AG10803 (cell line): ENCODE results near the gene CADM3.

Experiments
- DNase-seq: peaks from one replicate; pipeline ENCODE4 v3.0.0; 2010; ENCODE audit warnings: low read depth
- H3K4me3 ChIP-seq: 2 replicates; pipeline ENCODE4 v1.5.1; 2011; ENCODE audit warnings: mild to moderate bottlenecking, low read length, control low read depth
- TF ChIP-seq, protein P1 (sequence below): conservative IDR thresholded peaks from 2 replicates; pipeline ENCODE4 v1.5.1; 2011; ENCODE audit warnings: mild to moderate bottlenecking, low read length, control low read depth, inconsistent platforms

CADM3 gene

DNA sequence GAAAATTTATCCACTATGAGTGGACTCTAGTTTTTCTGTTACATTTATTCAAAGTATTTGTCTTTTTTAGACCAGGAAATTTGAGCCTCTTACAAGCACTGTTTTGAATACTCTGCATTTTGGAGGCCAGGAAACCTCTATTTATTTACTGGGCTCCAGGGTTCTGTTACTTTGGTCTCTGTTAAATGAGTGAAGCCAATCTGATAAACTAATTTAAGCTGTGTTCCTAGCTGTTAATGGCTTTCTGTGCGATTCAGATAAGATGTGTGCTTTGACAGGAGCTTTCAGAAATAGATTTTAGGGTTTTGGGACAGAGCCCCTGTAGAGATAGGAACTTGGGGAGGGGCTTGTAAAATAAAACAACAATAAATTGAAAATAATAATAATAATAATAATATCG, 57.1 kb downstream of the CADM3 start:
- no peak for DNase-seq
- no peak overlapping the region for H3K4me3 ChIP-seq
- TF ChIP-seq, protein P1, sequence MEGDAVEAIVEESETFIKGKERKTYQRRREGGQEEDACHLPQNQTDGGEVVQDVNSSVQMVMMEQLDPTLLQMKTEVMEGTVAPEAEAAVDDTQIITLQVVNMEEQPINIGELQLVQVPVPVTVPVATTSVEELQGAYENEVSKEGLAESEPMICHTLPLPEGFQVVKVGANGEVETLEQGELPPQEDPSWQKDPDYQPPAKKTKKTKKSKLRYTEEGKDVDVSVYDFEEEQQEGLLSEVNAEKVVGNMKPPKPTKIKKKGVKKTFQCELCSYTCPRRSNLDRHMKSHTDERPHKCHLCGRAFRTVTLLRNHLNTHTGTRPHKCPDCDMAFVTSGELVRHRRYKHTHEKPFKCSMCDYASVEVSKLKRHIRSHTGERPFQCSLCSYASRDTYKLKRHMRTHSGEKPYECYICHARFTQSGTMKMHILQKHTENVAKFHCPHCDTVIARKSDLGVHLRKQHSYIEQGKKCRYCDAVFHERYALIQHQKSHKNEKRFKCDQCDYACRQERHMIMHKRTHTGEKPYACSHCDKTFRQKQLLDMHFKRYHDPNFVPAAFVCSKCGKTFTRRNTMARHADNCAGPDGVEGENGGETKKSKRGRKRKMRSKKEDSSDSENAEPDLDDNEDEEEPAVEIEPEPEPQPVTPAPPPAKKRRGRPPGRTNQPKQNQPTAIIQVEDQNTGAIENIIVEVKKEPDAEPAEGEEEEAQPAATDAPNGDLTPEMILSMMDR: no peak

DNA sequence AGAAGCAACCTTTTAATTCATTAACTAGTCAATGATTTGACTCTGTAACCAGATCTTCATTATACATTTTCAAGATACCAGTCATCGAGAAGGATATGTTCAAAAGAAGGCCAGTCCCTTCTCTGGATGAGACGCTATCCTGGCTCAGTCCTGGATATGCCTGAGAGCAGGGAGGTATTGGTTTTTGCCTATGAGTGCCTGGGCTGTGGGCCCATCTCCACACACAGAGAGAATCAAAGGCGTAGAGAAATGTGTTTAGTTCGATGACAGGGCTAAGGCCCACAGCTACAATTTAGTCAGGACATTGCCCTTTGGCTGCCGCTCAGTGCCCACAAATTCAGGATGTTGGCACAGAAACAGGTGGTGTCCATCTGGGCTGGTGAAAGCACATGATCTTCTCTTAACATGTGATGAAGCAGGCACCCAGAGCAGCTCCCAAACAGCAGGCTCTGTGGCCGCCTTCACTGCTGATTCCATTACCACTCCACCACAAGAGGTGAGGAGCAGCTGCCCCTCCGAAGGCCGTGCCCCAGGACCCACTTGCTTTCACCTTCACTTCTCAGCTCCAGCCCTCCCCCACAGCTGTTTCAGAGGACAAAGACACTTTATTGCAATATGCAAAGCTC, 58.0 kb downstream of the CADM3 start:
- TF ChIP-seq, protein P1: no peak
- DNase-seq: peak; percentile 15
- H3K4me3 ChIP-seq: no peak overlapping the region

DNA sequence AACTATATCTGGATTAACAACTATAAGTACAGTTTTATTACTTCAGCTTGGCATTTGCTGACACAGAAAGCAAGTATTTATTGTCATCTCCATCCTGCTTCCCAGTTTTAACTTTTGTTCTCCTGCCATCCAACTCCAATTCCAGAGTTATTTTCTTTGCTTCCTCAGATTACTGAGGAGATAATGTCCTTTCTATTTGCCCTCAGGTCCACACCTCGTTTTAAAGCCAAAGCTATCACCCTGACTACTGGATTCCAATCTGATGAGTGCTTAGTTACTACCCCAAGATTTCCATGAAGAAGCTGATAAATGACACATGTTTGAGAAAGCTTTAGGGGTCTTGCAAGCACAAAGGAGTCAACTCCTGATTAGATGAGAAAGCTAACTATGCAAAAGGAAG, 58.5 kb downstream of the CADM3 start:
- H3K4me3 ChIP-seq: no peak overlapping the region
- DNase-seq: no peak
- TF ChIP-seq, protein P1: no peak

DNA sequence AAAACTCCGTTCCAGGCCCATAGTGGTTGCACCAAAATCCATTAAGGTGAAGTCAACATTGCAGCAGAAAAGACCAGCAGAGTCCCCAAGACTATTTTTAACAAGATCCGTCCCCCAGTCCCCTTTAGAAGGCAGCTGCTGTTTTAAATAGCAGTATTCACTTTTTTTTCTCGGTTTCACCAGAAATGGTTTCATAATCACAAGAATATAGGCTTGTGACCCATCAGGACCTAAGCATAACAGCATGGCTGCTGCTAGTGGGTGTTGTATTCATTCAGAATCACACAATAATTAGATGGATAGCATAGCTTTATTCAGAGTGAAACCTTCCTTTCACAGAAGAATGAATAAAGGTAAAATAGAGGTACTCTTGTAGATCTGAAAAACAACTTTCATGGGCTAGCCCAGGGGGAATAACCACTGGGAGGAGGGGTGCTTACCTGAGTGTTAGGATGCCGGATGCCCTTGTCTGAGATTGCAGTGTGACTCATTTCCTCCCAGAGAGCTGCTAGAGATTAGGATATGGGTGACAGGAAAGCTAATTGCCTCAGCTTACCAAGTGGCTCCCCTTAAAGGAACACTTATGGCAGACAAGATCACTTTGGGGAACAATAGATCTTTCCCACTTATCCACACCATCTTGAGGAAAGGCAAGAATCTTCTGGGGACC, 68.3 kb downstream of the CADM3 start:
- DNase-seq: no peak
- H3K4me3 ChIP-seq: no peak overlapping the region
- TF ChIP-seq, protein P1: no peak

DNA sequence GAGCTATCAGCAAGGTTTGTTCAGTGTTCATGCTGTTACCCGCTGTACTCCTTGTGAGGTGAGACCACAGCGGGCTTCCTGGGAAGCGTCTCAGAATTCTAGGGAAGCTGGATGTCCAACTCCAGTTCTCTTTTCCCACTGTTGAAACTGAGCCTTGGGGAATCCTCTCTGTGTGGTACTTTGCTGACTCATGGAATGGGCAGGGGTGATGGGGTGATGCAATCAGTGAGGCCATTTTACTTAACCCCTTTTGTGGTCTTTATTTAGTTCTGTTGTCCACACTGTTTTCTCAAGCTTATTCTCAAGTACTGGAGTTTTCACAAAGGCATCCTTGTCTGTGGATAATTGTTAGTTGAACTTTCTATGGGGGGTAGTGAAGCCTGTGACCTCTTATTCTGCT, 75.9 kb downstream of the CADM3 start:
- no peak overlapping the region for H3K4me3 ChIP-seq
- no peak for DNase-seq
- TF ChIP-seq, protein P1: no peak

DNA sequence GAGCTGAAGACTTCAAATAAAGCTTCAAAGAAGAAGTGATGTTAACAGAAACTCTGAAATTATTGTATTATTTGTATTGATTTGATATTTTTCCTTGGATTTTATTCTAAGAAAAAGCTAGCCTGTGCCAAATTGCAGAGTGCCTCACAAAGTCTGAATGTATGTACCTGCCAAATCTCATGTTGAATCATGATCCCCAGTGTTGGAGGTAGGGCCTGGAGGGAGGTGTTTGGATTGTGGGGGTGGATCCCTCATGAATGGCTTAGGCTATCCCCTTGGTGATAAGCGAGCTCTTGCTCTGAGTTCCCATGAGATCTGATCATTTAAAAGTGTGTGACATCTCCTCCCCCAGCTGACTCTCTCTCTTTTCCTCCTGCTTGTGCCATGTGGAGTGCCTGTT, 76.9 kb downstream of the CADM3 start:
- TF ChIP-seq, protein P1: no peak
- DNase-seq: no peak
- no peak overlapping the region for H3K4me3 ChIP-seq

DNA sequence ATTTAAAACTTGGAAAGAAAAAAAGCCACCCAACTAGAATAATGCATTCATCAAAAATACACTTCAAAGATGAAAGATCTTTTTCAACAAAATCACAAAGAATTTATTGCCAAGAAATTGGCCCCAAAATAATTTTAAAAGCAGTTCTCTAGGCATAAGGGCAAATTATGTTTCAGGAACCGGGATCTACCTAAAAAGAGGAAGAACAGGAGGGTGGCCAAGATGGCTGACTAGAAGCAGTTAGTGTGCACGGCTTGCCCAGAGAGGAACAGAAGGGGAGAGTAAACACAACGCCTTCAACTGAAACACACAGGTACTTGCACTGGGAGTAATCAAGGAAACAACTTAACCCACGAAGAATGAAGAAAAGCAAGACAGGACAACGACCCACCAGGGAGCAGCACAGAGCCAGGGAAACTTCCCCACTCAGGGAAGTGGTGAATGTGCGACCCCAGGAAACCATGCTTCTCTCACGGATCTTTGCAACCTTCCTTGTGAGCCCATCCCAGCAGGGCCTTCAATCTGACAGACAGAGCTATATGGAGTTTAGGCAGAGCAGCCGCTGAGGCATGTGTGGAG, 79.3 kb downstream of the CADM3 start:
- TF ChIP-seq, protein P1: no peak; the same call in 1 of the 2 replicates
- H3K4me3 ChIP-seq: no peak overlapping the region
- no peak for DNase-seq
